Measurements from ENCODE around the gene KBTBD12.

- TF ChIP-seq CTCF (IDR thresholded peaks at IDR 0.05) (no peak), POLR2A (IDR thresholded peaks at IDR 0.05) (no peak), EP300 (IDR thresholded peaks at IDR 0.05) (no peak)
Measured at GRCh38 chr3:128001576-128001975, 86.5 kb downstream of the KBTBD12 start.

All from tibial nerve (tissue), 4 donors.